T-cell (primary cell): Measurements from ENCODE around the gene WIPF1. TPM values are rescaled to one million over a fixed set of nuclear protein-coding genes. Genes with fewer than 3 reads are reported as not detected.
A peak's percentile ranks its signal among the peaks of the same experiment; 100 is the strongest.

Experiments
- ATAC-seq, 4 experiments: fragments of 200-7000 bp in 3 of 4; fragments of 150-1000 bp in 1 of 4; cut with Tn5 transposase; replicated peaks in 1 of 4; 1 replicate in 3 of 4; 2 replicates in 1 of 4; pipeline ENCODE4 v1.10.0; 2021; ENCODE audit warnings: moderate library complexity in 3 of 4, mild to moderate bottlenecking in 2 of 4, moderate number of reproducible peaks in 1 of 4
- CTCF ChIA-PET, 2 donors: fragments of 300-600 bp; sonication (Branson Sonifier 250); formaldehyde crosslinking; loops; one replicate each; lab custom pipeline; 2022; ENCODE audit warnings: antibody characterized with exemption in 2 of 2; lab: Charles Lee
- POLR2A ChIA-PET, 2 donors: fragments of 300-600 bp; sonication (Branson Sonifier 250); formaldehyde crosslinking; loops; one replicate each; lab custom pipeline; 2022; ENCODE audit warnings: antibody characterized with exemption in 2 of 2; lab: Charles Lee
- DNase-seq, 35 experiments: peaks; one replicate each; pipeline versions ENCODE4 v3.0.0 to v3.0.0-alpha.2; 2013 to 2023
- H3K27ac ChIP-seq: one replicate; pipeline ENCODE4 v1.5.1; 2013; ENCODE audit warnings: low read length
- H3K27me3 ChIP-seq, 2 experiments: replicated peaks in 1 of 2; 1 replicate in 1 of 2; 2 replicates in 1 of 2; pipeline versions ENCODE4 v1.6.1 to v1.7.0; 2013; ENCODE audit warnings: low read length in 1 of 2, mixed read lengths in 1 of 2; ENCODE audit not compliant: control insufficient read depth in 2 of 2, insufficient read depth in 2 of 2; ENCODE audit errors: extremely low read depth in 1 of 2
- H3K36me3 ChIP-seq, 2 donors: 1 replicate in 1 of 2; 2 replicates in 1 of 2; pipeline versions ENCODE4 v1.6.1 to v1.7.0; 2013; ENCODE audit warnings: low read length in 1 of 2; ENCODE audit not compliant: control insufficient read depth in 2 of 2, insufficient read depth in 1 of 2; ENCODE audit errors: extremely low read depth in 1 of 2
- H3K4me1 ChIP-seq, 2 experiments: 1 replicate in 1 of 2; 2 replicates in 1 of 2; pipeline versions ENCODE4 v1.6.1 to v1.7.0; 2013; ENCODE audit warnings: low read length in 2 of 2, mixed read lengths in 1 of 2; ENCODE audit not compliant: insufficient read depth in 2 of 2, control insufficient read depth in 1 of 2; ENCODE audit errors: extremely low read depth in 1 of 2
- H3K4me3 ChIP-seq, 2 donors: 1 replicate in 1 of 2; 2 replicates in 1 of 2; pipeline versions ENCODE4 v1.5.1 to v1.7.0; 2013; ENCODE audit warnings: mild to moderate bottlenecking in 2 of 2, low read length in 1 of 2, moderate library complexity in 1 of 2; ENCODE audit not compliant: control insufficient read depth in 1 of 2; ENCODE audit errors: extremely low read depth in 1 of 2
- H3K9me3 ChIP-seq: 2 replicates; pipeline ENCODE4 v1.7.0; 2013
- H3K27ac Mint-ChIP-seq, 2 donors: one replicate each; pipeline ENCODE4 v1.8.0; 2020 to 2021; ENCODE audit warnings: mild to moderate bottlenecking in 2 of 2, mixed read lengths in 2 of 2
- H3K27me3 Mint-ChIP-seq, 2 donors: one replicate each; pipeline ENCODE4 v1.8.0; 2021 to 2022; ENCODE audit warnings: mixed read lengths in 2 of 2
- H3K36me3 Mint-ChIP-seq: one replicate; pipeline ENCODE4 v1.8.0; 2021; ENCODE audit warnings: mixed read lengths
- H3K4me1 Mint-ChIP-seq, 3 donors: one replicate each; pipeline ENCODE4 v1.8.0; 2020 to 2022; ENCODE audit warnings: mixed read lengths in 3 of 3, mild to moderate bottlenecking in 1 of 3
- H3K4me3 Mint-ChIP-seq, 3 donors: one replicate each; pipeline ENCODE4 v1.8.0; 2020 to 2022; ENCODE audit warnings: mild to moderate bottlenecking in 3 of 3, mixed read lengths in 3 of 3, moderate library complexity in 3 of 3
- H3K9me3 Mint-ChIP-seq, 3 donors: one replicate each; pipeline ENCODE4 v1.8.0; 2020 to 2022; ENCODE audit warnings: mixed read lengths in 3 of 3
- WGBS: methylation state at CpG from one replicate; pipeline ENCODE4 v1.1.5; 2013; ENCODE audit warnings: missing lambda C conversion rate; ENCODE audit not compliant: insufficient coverage; 5-methylcytosine and 5-hydroxymethylcytosine counted together
- total RNA-seq, 35 experiments: library from RNA in 6 of 35; stranded (reverse) in 6 of 35; fragments of 120-200 nt in 1 of 35; gene quantifications; one replicate each; pipeline versions ENCODE4 v1.2.1 to v1.2.4 and lab custom pipeline; 2013 to 2026

WIPF1 gene
- total RNA-seq, 5 donors from 2014 or later (not counting 1 experiment from before 2014, with no cell fraction given) = 349 to 412 (median 372) TPM

GRCh38 chr2:174571669-174572323, 25.8 kb downstream of the WIPF1 start:
- CTCF ChIA-PET = interaction anchor here (0.7 to 16.0 kb wide), 3 partner anchors 28 to 115 kb away, joined by 3 to 298 read pairs (median 11); partner anchors contain the start of gene WIPF1 (in 1 of the 2)
- no peak overlapping the region for H3K4me3 ChIP-seq
- Mint-ChIP-seq H3K4me1 (peaks cover 60 to 70% (median 63%) of the 10 kb centered on the region in 3 donors), H3K4me3 (no peak overlapping the region), H3K36me3 (peaks cover 72% of the 10 kb centered on the region), H3K9me3 (no peaks in the 10 kb centered on the region), H3K27me3 (no peaks in the 10 kb centered on the region), H3K27ac (peak overlapping the region; percentile 55 to 66)
- H3K27me3 ChIP-seq = no peaks in the 10 kb centered on the region
- ATAC-seq (no peak), DNase-seq (no peak)
- 91% methylated on average over 32 of the region's 33 CpGs for WGBS
- H3K36me3 ChIP-seq = peaks cover 12 to 96% of the 10 kb centered on the region in 2 donors
- H3K27ac ChIP-seq = no peak overlapping the region
- no peaks in the 10 kb centered on the region for H3K9me3 ChIP-seq
- POLR2A ChIA-PET = interaction anchor here in 1 of 2 donors (0.5 kb wide), 1 partner anchor 78 kb away, joined by 4 read pairs; no protein-coding TSS in a partner anchor
- H3K4me1 ChIP-seq = peaks cover 0 to 36% of the 10 kb centered on the region in 2 experiments

- ChIA-PET CTCF (interaction anchor here in 1 of 2 donors (0.6 to 2.6 kb wide), 3 partner anchors 107 to 435 kb away, joined by 3 to 11 read pairs (median 3); partner anchors contain the start of gene CHN1), POLR2A (no interaction called here)
- Histone ChIP-seq H3K36me3 (peaks cover 12 to 97% of the 10 kb centered on the region in 2 donors), H3K27me3 (no peaks in the 10 kb centered on the region), H3K27ac (no peak overlapping the region), H3K4me3 (no peak overlapping the region), H3K9me3 (no peaks in the 10 kb centered on the region), H3K4me1 (peaks cover 0 to 32% of the 10 kb centered on the region in 2 experiments)
- Mint-ChIP-seq H3K4me1 (peaks cover 56 to 69% (median 65%) of the 10 kb centered on the region in 3 donors), H3K36me3 (peaks cover 74% of the 10 kb centered on the region), H3K9me3 (no peaks in the 10 kb centered on the region), H3K27ac (peak overlapping the region; percentile 41 to 81), H3K4me3 (no peak overlapping the region), H3K27me3 (no peaks in the 10 kb centered on the region)
- no CpG with 5 or more reads among the region's 8 CpGs for WGBS
- DNase-seq = no peak
- ATAC-seq = no peak
Observed at GRCh38 chr2:174570318-174570958, 27.2 kb downstream of the WIPF1 start.

- H3K27me3 Mint-ChIP-seq = no peaks in the 10 kb centered on the region
- H3K27me3 ChIP-seq = no peaks in the 10 kb centered on the region
- no peaks in the 10 kb centered on the region for H3K9me3 Mint-ChIP-seq
- peak overlapping the region; percentile 81 to 83 for H3K27ac Mint-ChIP-seq
- ATAC-seq (no peak), DNase-seq (no peak)
- H3K4me1 Mint-ChIP-seq = peaks cover 48 to 61% (median 59%) of the 10 kb centered on the region in 3 donors
- POLR2A ChIA-PET = no interaction called here
- WGBS = no CpG with 5 or more reads among the region's 1 CpG
- H3K9me3 ChIP-seq = no peaks in the 10 kb centered on the region
- H3K36me3 ChIP-seq = peaks cover 12 to 96% of the 10 kb centered on the region in 2 donors
- H3K4me3 ChIP-seq = no peak overlapping the region
- CTCF ChIA-PET = interaction anchor here in 1 of 2 donors (2.6 kb wide), 1 partner anchor 106 kb away, joined by 11 read pairs; no protein-coding TSS in a partner anchor
- peaks cover 0 to 27% of the 10 kb centered on the region in 2 experiments for H3K4me1 ChIP-seq
- H3K27ac ChIP-seq = no peak overlapping the region
- no peak overlapping the region for H3K4me3 Mint-ChIP-seq
- peaks cover 73% of the 10 kb centered on the region for H3K36me3 Mint-ChIP-seq
Observed at GRCh38 chr2:174569678-174570077, 27.9 kb downstream of the WIPF1 start.

- Histone ChIP-seq H3K36me3 (peaks cover 14 to 96% of the 10 kb centered on the region in 2 donors), H3K27ac (no peak overlapping the region), H3K4me3 (no peak overlapping the region), H3K4me1 (peaks cover 0 to 17% of the 10 kb centered on the region in 2 experiments), H3K9me3 (no peaks in the 10 kb centered on the region), H3K27me3 (no peaks in the 10 kb centered on the region)
- ChIA-PET POLR2A (interaction anchor here (1.1 to 1.4 kb wide), 2 partner anchors 13 to 30 kb away, joined by 4 read pairs; no protein-coding TSS in a partner anchor), CTCF (interaction anchor here (0.6 to 2.0 kb wide), 7 partner anchors 10 to 171 kb away, joined by 3 to 6 read pairs (median 3); no protein-coding TSS in a partner anchor)
- H3K4me3 Mint-ChIP-seq = no peak overlapping the region
- H3K27me3 Mint-ChIP-seq = no peaks in the 10 kb centered on the region
- H3K36me3 Mint-ChIP-seq = peaks cover 74% of the 10 kb centered on the region
- H3K27ac Mint-ChIP-seq = peak overlapping the region in 1 of 2 donors; percentile 15
- no peak for DNase-seq
- no peaks in the 10 kb centered on the region for H3K9me3 Mint-ChIP-seq
- peaks cover 39 to 49% (median 46%) of the 10 kb centered on the region in 3 donors for H3K4me1 Mint-ChIP-seq
- ATAC-seq = no peak
Observed at GRCh38 chr2:174568425-174568824, 29.2 kb downstream of the WIPF1 start.

- peaks cover 31 to 46% (median 38%) of the 10 kb centered on the region in 3 donors for H3K4me1 Mint-ChIP-seq
- ATAC-seq (no peak), DNase-seq (no peak)
- POLR2A ChIA-PET = interaction anchor here in 1 of 2 donors (0.6 kb wide), 1 partner anchor 59 kb away, joined by 3 read pairs; no protein-coding TSS in a partner anchor
- H3K27me3 Mint-ChIP-seq = no peaks in the 10 kb centered on the region
- no peak overlapping the region for H3K27ac ChIP-seq
- H3K36me3 ChIP-seq = peaks cover 17 to 96% of the 10 kb centered on the region in 2 donors
- H3K4me3 ChIP-seq = no peak overlapping the region
- H3K27ac Mint-ChIP-seq = peak overlapping the region; percentile 60 to 67
- H3K4me3 Mint-ChIP-seq = no peak overlapping the region
- no peaks in the 10 kb centered on the region for H3K9me3 ChIP-seq
- 96% methylated on average over 7 of the region's 9 CpGs for WGBS
- peaks cover 78% of the 10 kb centered on the region for H3K36me3 Mint-ChIP-seq
- no peaks in the 10 kb centered on the region for H3K9me3 Mint-ChIP-seq
- no peaks in the 10 kb centered on the region for H3K27me3 ChIP-seq
- peaks cover 0 to 11% of the 10 kb centered on the region in 2 experiments for H3K4me1 ChIP-seq
- CTCF ChIA-PET = interaction anchor here in 1 of 2 donors (1.0 kb wide), 1 partner anchor 104 kb away, joined by 3 read pairs; no protein-coding TSS in a partner anchor
Observed at GRCh38 chr2:174566871-174567270, 30.7 kb downstream of the WIPF1 start.
